BLaER1 treated with 17β-estradiol and CSF1 and Interleukin-3, amounts not matched to agents 10 nM and 100 nM (cell line): ENCODE results near the gene YARS2.
A peak's percentile ranks its signal among the peaks of the same experiment; 100 is the strongest.

Source experiments
- H3K27ac ChIP-seq, 11 experiments: shearing (Covaris generic); formaldehyde crosslinking; 2 replicates each; pipeline ENCODE4 v1.8.1; 2022
- H3K27me3 ChIP-seq, 11 experiments: shearing (Covaris generic); formaldehyde crosslinking; 2 replicates each; pipeline ENCODE4 v1.8.1; 2022
- H3K36me3 ChIP-seq, 11 experiments: shearing (Covaris generic); formaldehyde crosslinking; 2 replicates each; pipeline ENCODE4 v1.8.1; 2022
- H3K4me1 ChIP-seq, 10 experiments: shearing (Covaris generic); formaldehyde crosslinking; 2 replicates each; pipeline ENCODE4 v1.8.1; 2022
- H3K4me2 ChIP-seq, 11 experiments: shearing (Covaris generic); formaldehyde crosslinking; 2 replicates each; pipeline ENCODE4 v1.8.1; 2022
- H3K4me3 ChIP-seq, 10 experiments: shearing (Covaris generic); formaldehyde crosslinking; 2 replicates each; pipeline ENCODE4 v1.8.1; 2022
- H3K9ac ChIP-seq, 11 experiments: shearing (Covaris generic); formaldehyde crosslinking; 2 replicates each; pipeline ENCODE4 v1.8.1; 2022
- H3K9me3 ChIP-seq, 11 experiments: shearing (Covaris generic); formaldehyde crosslinking; replicated peaks in 1 of 11; 2 replicates each; pipeline ENCODE4 v1.8.1; 2022
- H4K20me1 ChIP-seq, 11 experiments: shearing (Covaris generic); formaldehyde crosslinking; 2 replicates each; pipeline ENCODE4 v1.8.1; 2022
- Cebpa-rat ChIP-seq, 11 experiments: shearing (Covaris generic); IDR thresholded peaks; 2 replicates each; pipeline ENCODE4 v1.8.1; 2022

YARS2 gene

GRCh38 chr12:32755654-32756475, at the start of gene YARS2:
TSS of gene YARS2 (minus strand) at chr12:32755897. CDS start at chr12:32755874, 23 bp downstream.
- H3K27me3 ChIP-seq, result no peaks in the 10 kb centered on the region
- H3K27ac ChIP-seq, result peak within 1 kb of the TSS; percentile 86 to 98 (median 95)
- peak within 1 kb of the TSS; percentile 76 to 96 (median 92) for H3K4me2 ChIP-seq
- peaks cover 0 to 34% (median 17%) of the 10 kb centered on the region in 11 experiments; a peak in 16 of 22 replicates for H4K20me1 ChIP-seq
- H3K4me3 ChIP-seq, result peak within 1 kb of the TSS; percentile 74 to 99 (median 90)
- no peaks in the 10 kb centered on the region for H3K9me3 ChIP-seq
- H3K9ac ChIP-seq, result peak within 1 kb of the TSS; percentile 91 to 98 (median 95)
- H3K36me3 ChIP-seq, result peaks cover 23 to 33% (median 31%) of the 10 kb centered on the region in 11 experiments
- TF ChIP-seq Cebpa-rat (IDR thresholded peaks at IDR 0.05), result no peak
- peaks cover 13 to 23% (median 19%) of the 10 kb centered on the region in 10 experiments for H3K4me1 ChIP-seq

DNA sequence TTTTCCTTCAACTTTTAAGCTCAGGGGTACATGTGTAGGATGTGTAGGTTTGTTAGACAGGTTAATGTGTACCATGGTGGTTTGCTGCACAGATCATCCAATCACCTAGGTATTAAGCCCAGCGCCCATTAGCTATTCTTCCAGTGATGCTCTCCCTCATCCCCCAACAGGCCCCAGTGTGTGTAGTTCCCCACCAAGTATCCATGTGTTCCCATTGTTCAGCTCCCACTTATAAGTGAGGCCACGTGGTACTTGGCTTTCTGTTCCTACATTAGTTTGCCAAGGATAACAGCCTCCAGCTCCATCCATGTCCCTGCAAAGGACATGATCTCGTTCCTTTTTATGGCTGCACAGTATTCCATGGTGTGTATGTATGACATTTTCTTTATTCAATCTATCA, 48.6 kb upstream of the YARS2 start:
- no peaks in the 10 kb centered on the region for H3K36me3 ChIP-seq
- no peaks in the 10 kb centered on the region for H4K20me1 ChIP-seq
- no peak for TF ChIP-seq Cebpa-rat (IDR thresholded peaks at IDR 0.05)
- H3K4me2 ChIP-seq, result no peak overlapping the region
- no peaks in the 10 kb centered on the region for H3K4me1 ChIP-seq
- no peak overlapping the region for H3K27ac ChIP-seq
- H3K4me3 ChIP-seq, result no peak overlapping the region
- H3K9me3 ChIP-seq, result peaks cover 0 to 28% (median 12%) of the 10 kb centered on the region in 11 experiments; a peak in 10 of 22 replicates
- H3K9ac ChIP-seq, result no peak overlapping the region
- H3K27me3 ChIP-seq, result no peaks in the 10 kb centered on the region

GRCh38 chr12:32801269-32801980, 45.7 kb upstream of the YARS2 start:
- Histone ChIP-seq H3K9me3 (peaks cover 0 to 9% (median 0%) of the 10 kb centered on the region in 11 experiments; a peak in 2 of 22 replicates), H3K27ac (no peak overlapping the region), H3K4me1 (no peaks in the 10 kb centered on the region), H3K4me2 (no peak overlapping the region), H3K4me3 (no peak overlapping the region), H3K27me3 (no peaks in the 10 kb centered on the region), H3K36me3 (no peaks in the 10 kb centered on the region), H3K9ac (no peak overlapping the region), H4K20me1 (no peaks in the 10 kb centered on the region)
- no peak for TF ChIP-seq Cebpa-rat (IDR thresholded peaks at IDR 0.05)

DNA sequence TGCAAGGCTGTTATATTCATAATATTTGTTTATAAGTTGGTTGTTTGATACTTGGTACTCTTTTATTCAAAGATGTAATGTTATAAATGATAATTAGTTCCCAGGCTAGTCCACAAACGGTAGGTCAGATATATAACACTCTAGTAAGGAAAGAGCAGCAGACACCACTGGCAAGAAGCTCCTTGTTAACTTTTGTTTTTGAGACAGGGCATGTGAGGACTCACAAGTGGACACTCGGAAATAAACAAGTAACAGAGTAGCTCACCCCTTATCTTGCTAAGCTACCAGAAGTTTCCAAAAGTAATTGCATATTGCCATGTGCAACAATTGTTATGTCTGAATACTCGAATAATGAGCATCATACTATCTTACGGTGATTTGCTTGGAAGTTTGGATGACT, 38.6 kb upstream of the YARS2 start:
- no peak overlapping the region for H3K4me2 ChIP-seq
- no peaks in the 10 kb centered on the region for H3K4me1 ChIP-seq
- H3K27me3 ChIP-seq, result no peaks in the 10 kb centered on the region
- no peak overlapping the region for H3K27ac ChIP-seq
- H3K9ac ChIP-seq, result no peak overlapping the region
- no peak for TF ChIP-seq Cebpa-rat (IDR thresholded peaks at IDR 0.05)
- H3K36me3 ChIP-seq, result no peaks in the 10 kb centered on the region
- H3K9me3 ChIP-seq, result no peaks in the 10 kb centered on the region
- H4K20me1 ChIP-seq, result no peaks in the 10 kb centered on the region
- no peak overlapping the region for H3K4me3 ChIP-seq

DNA sequence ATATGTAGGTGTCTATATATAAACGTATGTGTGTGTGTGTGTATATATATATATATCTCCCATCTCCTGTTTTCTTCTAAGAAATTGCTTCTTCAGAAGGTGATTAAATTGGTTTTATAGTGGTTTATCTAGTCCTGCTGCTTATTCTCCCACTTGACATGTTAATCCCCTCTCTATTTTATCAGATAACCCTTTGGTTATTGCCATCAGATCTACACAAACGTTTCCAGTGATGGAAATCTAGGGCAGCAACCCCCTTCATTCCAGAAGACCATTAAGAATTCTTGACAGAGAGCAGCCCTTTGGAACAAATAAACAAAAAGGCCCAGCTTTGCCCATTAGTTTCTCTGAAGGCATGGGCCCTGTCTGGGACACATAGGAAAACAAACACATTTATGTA, 34.2 kb upstream of the YARS2 start:
- no peak overlapping the region for H3K27ac ChIP-seq
- H3K9me3 ChIP-seq, result peaks cover 0 to 8% (median 0%) of the 10 kb centered on the region in 11 experiments; a peak in 1 of 22 replicates
- no peaks in the 10 kb centered on the region for H3K36me3 ChIP-seq
- H3K9ac ChIP-seq, result no peak overlapping the region
- H3K4me2 ChIP-seq, result no peak overlapping the region
- no peak for TF ChIP-seq Cebpa-rat (IDR thresholded peaks at IDR 0.05)
- no peaks in the 10 kb centered on the region for H3K27me3 ChIP-seq
- H3K4me3 ChIP-seq, result no peak overlapping the region
- H4K20me1 ChIP-seq, result no peaks in the 10 kb centered on the region
- no peaks in the 10 kb centered on the region for H3K4me1 ChIP-seq

- no peaks in the 10 kb centered on the region for H3K36me3 ChIP-seq
- H3K9ac ChIP-seq, result no peak overlapping the region
- H3K4me3 ChIP-seq, result no peak overlapping the region
- H4K20me1 ChIP-seq, result no peaks in the 10 kb centered on the region
- H3K27ac ChIP-seq, result no peak overlapping the region
- H3K9me3 ChIP-seq, result peaks cover 0 to 8% (median 0%) of the 10 kb centered on the region in 11 experiments; a peak in 1 of 22 replicates
- H3K4me2 ChIP-seq, result no peak overlapping the region
- H3K4me1 ChIP-seq, result no peaks in the 10 kb centered on the region
- TF ChIP-seq Cebpa-rat (IDR thresholded peaks at IDR 0.05), result no peak
- no peaks in the 10 kb centered on the region for H3K27me3 ChIP-seq
Observed at GRCh38 chr12:32789446-32789845, 33.7 kb upstream of the YARS2 start.

GRCh38 chr12:32788405-32788804, 32.7 kb upstream of the YARS2 start:
- Histone ChIP-seq H3K4me2 (no peak overlapping the region), H4K20me1 (no peaks in the 10 kb centered on the region), H3K9me3 (peaks cover 0 to 8% (median 0%) of the 10 kb centered on the region in 11 experiments; a peak in 1 of 22 replicates), H3K4me3 (no peak overlapping the region), H3K27me3 (no peaks in the 10 kb centered on the region), H3K36me3 (no peaks in the 10 kb centered on the region), H3K4me1 (no peaks in the 10 kb centered on the region), H3K27ac (no peak overlapping the region), H3K9ac (no peak overlapping the region)
- TF ChIP-seq Cebpa-rat (IDR thresholded peaks at IDR 0.05), result no peak

- Histone ChIP-seq H4K20me1 (no peaks in the 10 kb centered on the region), H3K4me2 (no peak overlapping the region), H3K27me3 (no peaks in the 10 kb centered on the region), H3K27ac (no peak overlapping the region), H3K9me3 (peaks cover 0 to 8% (median 0%) of the 10 kb centered on the region in 11 experiments; a peak in 1 of 22 replicates), H3K9ac (no peak overlapping the region), H3K36me3 (no peaks in the 10 kb centered on the region), H3K4me1 (no peaks in the 10 kb centered on the region), H3K4me3 (no peak overlapping the region)
- no peak for TF ChIP-seq Cebpa-rat (IDR thresholded peaks at IDR 0.05)
Observed at GRCh38 chr12:32785557-32785956, 29.9 kb upstream of the YARS2 start.

GRCh38 chr12:32783029-32783428, 27.3 kb upstream of the YARS2 start:
- no peak overlapping the region for H3K4me3 ChIP-seq
- no peak overlapping the region for H3K9ac ChIP-seq
- 0 out of 22 replicates have a peak, but pooled peaks cover 0 to 3% (median 0%) of the 10 kb centered on the region in 11 experiments for H3K9me3 ChIP-seq
- H3K27ac ChIP-seq, result no peak overlapping the region
- H4K20me1 ChIP-seq, result no peaks in the 10 kb centered on the region
- no peak for TF ChIP-seq Cebpa-rat (IDR thresholded peaks at IDR 0.05)
- no peaks in the 10 kb centered on the region for H3K4me1 ChIP-seq
- H3K4me2 ChIP-seq, result no peak overlapping the region
- H3K27me3 ChIP-seq, result no peaks in the 10 kb centered on the region
- no peaks in the 10 kb centered on the region for H3K36me3 ChIP-seq
